Type B pancreatic cell (in vitro differentiated cells): ENCODE results near the gene PPIP5K1. TPM values are rescaled to one million over a fixed set of nuclear protein-coding genes. Genes with fewer than 3 reads are reported as not detected.

Experiments used
- DNase-seq: peaks from one replicate; pipeline ENCODE4 v3.0.0; 2021; ENCODE audit warnings: mixed read lengths; ENCODE audit not compliant: unreplicated experiment; ENCODE audit errors: extremely low spot score
- H3K27ac Mint-ChIP-seq: 2 replicates; pipeline ENCODE4 v1.8.0; 2021; ENCODE audit warnings: mild to moderate bottlenecking, mixed read lengths
- H3K27me3 Mint-ChIP-seq: 2 replicates; pipeline ENCODE4 v1.8.0; 2021; ENCODE audit warnings: mixed read lengths
- H3K36me3 Mint-ChIP-seq: 2 replicates; pipeline ENCODE4 v1.8.0; 2021; ENCODE audit warnings: mixed read lengths
- H3K4me1 Mint-ChIP-seq: one replicate; pipeline ENCODE4 v1.8.0; 2021; ENCODE audit warnings: mixed read lengths; ENCODE audit not compliant: unreplicated experiment
- H3K4me3 Mint-ChIP-seq: 2 replicates; pipeline ENCODE4 v1.8.0; 2021; ENCODE audit warnings: mild to moderate bottlenecking, mixed read lengths
- H3K9me3 Mint-ChIP-seq: 2 replicates; pipeline ENCODE4 v1.8.0; 2021; ENCODE audit warnings: mixed read lengths
- total RNA-seq: library from RNA; stranded (reverse); gene quantifications from 2 replicates; pipeline ENCODE4 v1.2.1, GENCODE V29; 2021; ENCODE audit warnings: low replicate concordance
- TF ChIP-seq, protein P1 (sequence below): fragments of 200-600 bp; sonication (generic); conservative IDR thresholded peaks from 2 replicates; pipeline ENCODE4 v1.5.0; 2021; ENCODE audit warnings: antibody characterized with exemption, mild to moderate bottlenecking

The PPIP5K1 gene
- total RNA-seq, 1 donor from 2014 or later = 58.2 TPM

DNA sequence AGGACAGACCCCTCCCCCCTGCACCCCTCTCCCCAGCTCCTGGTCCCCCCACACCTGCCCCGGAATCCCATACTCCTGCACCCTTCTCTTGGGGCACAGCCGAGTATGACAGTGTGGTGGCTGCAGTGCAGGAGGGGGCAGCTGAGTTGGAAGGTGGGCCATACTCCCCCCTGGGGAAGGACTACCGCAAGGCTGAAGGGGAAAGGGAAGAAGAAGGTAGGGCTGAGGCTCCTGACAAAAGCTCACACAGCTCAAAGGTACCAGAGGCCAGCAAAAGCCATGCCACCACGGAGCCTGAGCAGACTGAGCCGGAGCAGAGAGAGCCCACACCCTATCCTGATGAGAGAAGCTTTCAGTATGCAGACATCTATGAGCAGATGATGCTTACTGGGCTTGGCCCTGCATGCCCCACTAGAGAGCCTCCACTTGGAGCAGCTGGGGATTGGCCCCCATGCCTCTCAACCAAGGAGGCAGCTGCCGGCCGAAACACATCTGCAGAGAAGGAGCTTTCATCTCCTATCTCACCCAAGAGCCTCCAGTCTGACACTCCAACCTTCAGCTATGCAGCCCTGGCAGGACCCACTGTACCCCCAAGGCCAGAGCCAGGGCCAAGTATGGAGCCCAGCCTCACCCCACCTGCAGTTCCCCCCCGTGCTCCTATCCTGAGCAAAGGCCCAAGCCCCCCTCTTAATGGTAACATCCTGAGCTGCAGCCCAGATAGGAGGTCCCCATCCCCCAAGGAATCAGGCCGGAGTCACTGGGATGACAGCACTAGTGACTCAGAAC is 62.8 kb downstream of the PPIP5K1 start:
- peaks cover 9% of the 10 kb centered on the region for H3K4me1 Mint-ChIP-seq
- H3K36me3 Mint-ChIP-seq = peaks cover 29% of the 10 kb centered on the region
- DNase-seq = no peak
- no peaks in the 10 kb centered on the region for H3K27me3 Mint-ChIP-seq
- no peak overlapping the region for H3K27ac Mint-ChIP-seq
- TF ChIP-seq, protein P1, sequence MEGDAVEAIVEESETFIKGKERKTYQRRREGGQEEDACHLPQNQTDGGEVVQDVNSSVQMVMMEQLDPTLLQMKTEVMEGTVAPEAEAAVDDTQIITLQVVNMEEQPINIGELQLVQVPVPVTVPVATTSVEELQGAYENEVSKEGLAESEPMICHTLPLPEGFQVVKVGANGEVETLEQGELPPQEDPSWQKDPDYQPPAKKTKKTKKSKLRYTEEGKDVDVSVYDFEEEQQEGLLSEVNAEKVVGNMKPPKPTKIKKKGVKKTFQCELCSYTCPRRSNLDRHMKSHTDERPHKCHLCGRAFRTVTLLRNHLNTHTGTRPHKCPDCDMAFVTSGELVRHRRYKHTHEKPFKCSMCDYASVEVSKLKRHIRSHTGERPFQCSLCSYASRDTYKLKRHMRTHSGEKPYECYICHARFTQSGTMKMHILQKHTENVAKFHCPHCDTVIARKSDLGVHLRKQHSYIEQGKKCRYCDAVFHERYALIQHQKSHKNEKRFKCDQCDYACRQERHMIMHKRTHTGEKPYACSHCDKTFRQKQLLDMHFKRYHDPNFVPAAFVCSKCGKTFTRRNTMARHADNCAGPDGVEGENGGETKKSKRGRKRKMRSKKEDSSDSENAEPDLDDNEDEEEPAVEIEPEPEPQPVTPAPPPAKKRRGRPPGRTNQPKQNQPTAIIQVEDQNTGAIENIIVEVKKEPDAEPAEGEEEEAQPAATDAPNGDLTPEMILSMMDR = no peak
- H3K9me3 Mint-ChIP-seq = no peaks in the 10 kb centered on the region
- no peak overlapping the region for H3K4me3 Mint-ChIP-seq

DNA sequence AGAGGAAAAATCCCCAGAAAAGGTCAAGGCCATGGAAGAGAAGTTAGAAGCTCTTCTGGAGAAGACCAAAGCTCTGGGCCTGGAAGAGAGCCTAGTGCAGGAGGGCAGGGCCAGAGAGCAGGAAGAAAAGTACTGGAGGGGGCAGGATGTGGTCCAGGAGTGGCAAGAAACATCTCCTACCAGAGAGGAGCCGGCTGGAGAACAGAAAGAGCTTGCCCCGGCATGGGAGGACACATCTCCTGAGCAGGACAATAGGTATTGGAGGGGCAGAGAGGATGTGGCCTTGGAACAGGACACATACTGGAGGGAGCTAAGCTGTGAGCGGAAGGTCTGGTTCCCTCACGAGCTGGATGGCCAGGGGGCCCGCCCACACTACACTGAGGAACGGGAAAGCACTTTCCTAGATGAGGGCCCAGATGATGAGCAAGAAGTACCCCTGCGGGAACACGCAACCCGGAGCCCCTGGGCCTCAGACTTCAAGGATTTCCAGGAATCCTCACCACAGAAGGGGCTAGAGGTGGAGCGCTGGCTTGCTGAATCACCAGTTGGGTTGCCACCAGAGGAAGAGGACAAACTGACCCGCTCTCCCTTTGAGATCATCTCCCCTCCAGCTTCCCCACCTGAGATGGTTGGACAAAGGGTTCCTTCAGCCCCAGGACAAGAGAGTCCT is 63.6 kb downstream of the PPIP5K1 start:
- Mint-ChIP-seq H3K27me3 (no peaks in the 10 kb centered on the region), H3K36me3 (peaks cover 36% of the 10 kb centered on the region), H3K4me1 (peaks cover 2% of the 10 kb centered on the region), H3K4me3 (no peak overlapping the region), H3K27ac (no peak overlapping the region), H3K9me3 (no peaks in the 10 kb centered on the region)
- DNase-seq = no peak
- TF ChIP-seq, protein P1 = no peak

DNA sequence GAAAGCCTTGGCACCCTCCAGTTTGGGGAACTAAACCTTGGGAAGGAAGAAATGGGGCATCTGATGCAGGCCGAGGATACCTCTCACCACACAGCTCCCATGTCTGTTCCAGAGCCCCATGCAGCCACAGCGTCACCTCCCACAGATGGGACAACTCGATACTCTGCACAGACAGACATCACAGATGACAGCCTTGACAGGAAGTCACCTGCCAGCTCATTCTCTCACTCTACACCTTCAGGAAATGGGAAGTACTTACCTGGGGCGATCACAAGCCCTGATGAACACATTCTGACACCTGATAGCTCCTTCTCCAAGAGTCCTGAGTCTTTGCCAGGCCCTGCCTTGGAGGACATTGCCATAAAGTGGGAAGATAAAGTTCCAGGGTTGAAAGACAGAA is 64.9 kb downstream of the PPIP5K1 start:
- H3K27me3 Mint-ChIP-seq = no peaks in the 10 kb centered on the region
- H3K36me3 Mint-ChIP-seq = peaks cover 42% of the 10 kb centered on the region
- no peak overlapping the region for H3K27ac Mint-ChIP-seq
- no peaks in the 10 kb centered on the region for H3K4me1 Mint-ChIP-seq
- no peaks in the 10 kb centered on the region for H3K9me3 Mint-ChIP-seq
- H3K4me3 Mint-ChIP-seq = no peak overlapping the region
- DNase-seq = no peak
- TF ChIP-seq, protein P1 = no peak

DNA sequence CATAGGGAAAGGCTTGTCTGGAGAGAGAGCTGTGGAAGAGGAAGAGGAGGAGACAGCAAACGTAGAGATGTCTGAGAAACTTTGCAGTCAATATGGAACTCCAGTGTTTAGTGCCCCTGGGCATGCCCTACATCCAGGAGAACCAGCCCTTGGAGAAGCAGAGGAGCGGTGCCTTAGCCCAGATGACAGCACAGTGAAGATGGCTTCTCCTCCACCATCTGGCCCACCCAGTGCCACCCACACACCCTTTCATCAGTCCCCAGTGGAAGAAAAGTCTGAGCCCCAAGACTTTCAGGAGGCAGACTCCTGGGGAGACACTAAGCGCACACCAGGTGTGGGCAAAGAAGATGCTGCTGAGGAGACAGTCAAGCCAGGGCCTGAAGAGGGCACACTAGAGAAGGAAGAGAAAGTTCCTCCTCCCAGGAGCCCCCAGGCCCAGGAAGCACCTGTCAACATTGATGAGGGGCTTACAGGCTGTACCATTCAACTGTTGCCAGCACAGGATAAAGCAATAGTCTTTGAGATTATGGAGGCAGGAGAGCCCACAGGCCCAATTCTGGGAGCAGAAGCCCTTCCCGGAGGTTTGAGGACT is 65.7 kb downstream of the PPIP5K1 start:
- Mint-ChIP-seq H3K36me3 (peaks cover 42% of the 10 kb centered on the region), H3K9me3 (no peaks in the 10 kb centered on the region), H3K4me3 (no peak overlapping the region), H3K4me1 (peaks cover 5% of the 10 kb centered on the region), H3K27me3 (no peaks in the 10 kb centered on the region), H3K27ac (no peak overlapping the region)
- no peak for DNase-seq
- TF ChIP-seq, protein P1 = no peak

DNA sequence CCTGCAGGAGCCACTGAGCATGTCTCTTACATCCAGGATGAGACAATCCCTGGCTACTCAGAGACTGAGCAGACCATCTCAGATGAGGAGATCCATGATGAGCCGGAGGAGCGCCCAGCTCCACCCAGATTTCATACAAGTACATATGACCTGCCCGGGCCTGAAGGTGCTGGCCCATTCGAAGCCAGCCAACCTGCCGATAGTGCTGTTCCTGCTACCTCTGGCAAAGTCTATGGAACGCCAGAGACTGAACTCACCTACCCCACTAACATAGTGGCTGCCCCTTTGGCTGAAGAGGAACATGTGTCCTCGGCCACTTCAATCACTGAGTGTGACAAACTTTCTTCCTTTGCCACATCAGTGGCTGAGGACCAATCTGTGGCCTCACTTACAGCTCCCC is 66.4 kb downstream of the PPIP5K1 start:
- Mint-ChIP-seq H3K27ac (no peak overlapping the region), H3K9me3 (no peaks in the 10 kb centered on the region), H3K36me3 (peaks cover 42% of the 10 kb centered on the region), H3K27me3 (no peaks in the 10 kb centered on the region), H3K4me1 (peaks cover 11% of the 10 kb centered on the region), H3K4me3 (no peak overlapping the region)
- no peak for DNase-seq
- TF ChIP-seq, protein P1 = no peak
